Activated CD4-positive, alpha-beta T cell treated with anti-CD3 and anti-CD28 coated beads for 36 hours (primary cell): ENCODE measurements around the gene NUP133. TPM values are rescaled to one million over a fixed set of nuclear protein-coding genes. Genes with fewer than 3 reads are reported as not detected.

Experiments used
- ATAC-seq: fragments of 200-7000 bp; cut with Tn5 transposase; one replicate; pipeline ENCODE4 v1.10.0; 2021; ENCODE audit warnings: mild to moderate bottlenecking, moderate library complexity
- CTCF ChIA-PET: fragments of 350-600 bp; sonication (Branson Sonifier 250); formaldehyde crosslinking; loops from one replicate; lab custom pipeline; 2021; ENCODE audit warnings: antibody characterized with exemption; lab: Charles Lee
- POLR2A ChIA-PET: fragments of 350-600 bp; sonication (Branson Sonifier 250); formaldehyde crosslinking; loops from one replicate; lab custom pipeline; 2021; ENCODE audit warnings: antibody characterized with exemption, inconsistent platforms; lab: Charles Lee
- DNase-seq: peaks from one replicate; pipeline ENCODE4 v3.0.0-alpha.2; 2020
- H3K27ac Mint-ChIP-seq: one replicate; pipeline ENCODE4 v1.8.0; 2021; ENCODE audit warnings: mixed read lengths
- H3K27me3 Mint-ChIP-seq: one replicate; pipeline ENCODE4 v1.8.0; 2021; ENCODE audit warnings: mixed read lengths
- H3K36me3 Mint-ChIP-seq: one replicate; pipeline ENCODE4 v1.8.0; 2021; ENCODE audit warnings: low read depth, mixed read lengths
- H3K4me1 Mint-ChIP-seq: one replicate; pipeline ENCODE4 v1.8.0; 2021; ENCODE audit warnings: mixed read lengths
- H3K4me3 Mint-ChIP-seq: one replicate; pipeline ENCODE4 v1.8.0; 2021; ENCODE audit warnings: mild to moderate bottlenecking, moderate library complexity, mixed read lengths
- H3K9me3 Mint-ChIP-seq: one replicate; pipeline ENCODE4 v1.8.0; 2021; ENCODE audit warnings: low read depth, mixed read lengths
- intact Hi-C, 2 experiments: fragments of 100-400 bp; cut with DNase I in 1 of 2; cut with micrococcal nuclease in 1 of 2; formaldehyde crosslinking; loops; one replicate each; pipeline versions ENCODE4 v1.14.2 to v1.15.1; 2022 to 2024; cut with DNase I, micrococcal nuclease
- total RNA-seq, 2 experiments: library from RNA; stranded (reverse); gene quantifications; one replicate each; pipeline ENCODE4 v1.2.3, GENCODE V29; 2021

The NUP133 gene
- 10 to 100 TPM; 53.5 to 57.5 TPM for total RNA-seq

GRCh38 chr1:229507951-229508822 is at the start of gene NUP133:
TSS of gene NUP133 (minus strand) at chr1:229508341. CDS start at chr1:229508249, 92 bp downstream.
- peaks cover 7% of the 10 kb centered on the region for H3K36me3 Mint-ChIP-seq
- ChIA-PET CTCF (interaction anchor here (0.6 to 2.1 kb wide), 5 partner anchors 12 to 254 kb away, joined by 3 to 8 read pairs (median 3); no protein-coding TSS in a partner anchor), POLR2A (interaction anchor here (0.7 to 2.2 kb wide), 6 partner anchors 10 to 1043 kb away, joined by 3 to 7 read pairs (median 4); partner anchors contain the start of gene ABCB10)
- peak within 1 kb of the TSS; percentile 92 for H3K27ac Mint-ChIP-seq
- intact Hi-C loops, result loop anchor here (1.0 to 10.0 kb wide), 10 partner anchors 50 to 1469 kb away; partner anchors contain the start of genes ABCB10 (in 2 of the 2), TAF5L (in 2 of the 2), URB2 (in 2 of the 2) and ARV1 (in 1 of the 2)
- ATAC-seq (peak; percentile 95), DNase-seq (peak; percentile 100)
- peak within 1 kb of the TSS; percentile 95 for H3K4me3 Mint-ChIP-seq
- H3K9me3 Mint-ChIP-seq, result no peaks in the 10 kb centered on the region
- H3K27me3 Mint-ChIP-seq, result no peaks in the 10 kb centered on the region
- H3K4me1 Mint-ChIP-seq, result peaks cover 24% of the 10 kb centered on the region

GRCh38 chr1:229557200-229557850 is 49.2 kb upstream of the NUP133 start:
- DNase-seq (peak; percentile 23), ATAC-seq (no peak)
- Mint-ChIP-seq H3K4me1 (peaks cover 41% of the 10 kb centered on the region), H3K27me3 (no peaks in the 10 kb centered on the region), H3K36me3 (no peaks in the 10 kb centered on the region), H3K9me3 (no peaks in the 10 kb centered on the region), H3K27ac (peak overlapping the region; percentile 89), H3K4me3 (peak overlapping the region; percentile 86)
- POLR2A ChIA-PET, result interaction anchor here (0.6 to 2.2 kb wide), 2 partner anchors 49 to 746 kb away, joined by 3 to 7 read pairs; partner anchors contain the start of gene NUP133
- CTCF ChIA-PET, result interaction anchor here (1.2 to 1.6 kb wide), 4 partner anchors 12 to 54 kb away, joined by 3 to 4 read pairs (median 4); no protein-coding TSS in a partner anchor
- intact Hi-C loops, result loop anchor here (5.0 kb wide), 3 partner anchors 50 to 755 kb away; no protein-coding TSS in a partner anchor

- no peaks in the 10 kb centered on the region for H3K36me3 Mint-ChIP-seq
- CTCF ChIA-PET, result no interaction called here
- intact Hi-C loops, result loop anchor here (5.0 kb wide), 3 partner anchors 52 to 757 kb away; no protein-coding TSS in a partner anchor
- no peaks in the 10 kb centered on the region for H3K9me3 Mint-ChIP-seq
- no peak for DNase-seq
- H3K4me3 Mint-ChIP-seq, result no peak overlapping the region
- POLR2A ChIA-PET, result interaction anchor here (0.5 kb wide), 1 partner anchor 216 kb away, joined by 6 read pairs; no protein-coding TSS in a partner anchor
- no peak for ATAC-seq
- peaks cover 46% of the 10 kb centered on the region for H3K4me1 Mint-ChIP-seq
- no peaks in the 10 kb centered on the region for H3K27me3 Mint-ChIP-seq
- no peak overlapping the region for H3K27ac Mint-ChIP-seq
Observed at GRCh38 chr1:229554886-229555621, 46.9 kb upstream of the NUP133 start.

DNA sequence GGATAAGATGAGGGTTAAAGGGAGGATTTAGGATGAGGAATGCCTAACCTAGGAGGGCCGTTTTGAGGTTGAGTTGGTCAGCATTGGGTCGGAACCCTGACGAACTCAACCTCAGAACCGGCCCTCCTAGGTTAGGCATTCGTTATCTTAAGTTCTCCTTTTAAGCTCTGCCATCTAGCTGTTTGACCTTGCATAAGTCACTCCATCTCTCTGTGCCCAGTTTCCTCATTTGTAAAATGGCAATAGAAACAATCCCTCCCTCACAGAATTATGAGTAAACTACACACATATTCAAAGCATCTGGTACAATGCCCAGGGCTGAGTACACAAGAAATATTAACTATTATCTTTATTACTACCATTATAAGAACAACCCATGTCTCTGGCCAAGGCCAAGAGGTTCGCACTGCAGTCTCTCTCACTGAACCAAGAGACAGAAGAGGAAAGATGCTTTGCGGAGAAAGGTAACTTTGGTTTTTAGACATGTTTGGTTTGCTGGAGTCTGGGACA is 45.5 kb upstream of the NUP133 start:
- no peak overlapping the region for H3K27ac Mint-ChIP-seq
- no peaks in the 10 kb centered on the region for H3K9me3 Mint-ChIP-seq
- CTCF ChIA-PET, result no interaction called here
- peaks cover 3% of the 10 kb centered on the region for H3K36me3 Mint-ChIP-seq
- no peaks in the 10 kb centered on the region for H3K27me3 Mint-ChIP-seq
- intact Hi-C loops, result no loop called here
- POLR2A ChIA-PET, result no interaction called here
- ATAC-seq (no peak), DNase-seq (no peak)
- H3K4me3 Mint-ChIP-seq, result no peak overlapping the region
- H3K4me1 Mint-ChIP-seq, result peaks cover 43% of the 10 kb centered on the region

- POLR2A ChIA-PET, result no interaction called here
- Mint-ChIP-seq H3K4me3 (no peak overlapping the region), H3K27ac (peak overlapping the region; percentile 6)
Observed at GRCh38 chr1:229552732-229553131, 44.6 kb upstream of the NUP133 start.

DNA sequence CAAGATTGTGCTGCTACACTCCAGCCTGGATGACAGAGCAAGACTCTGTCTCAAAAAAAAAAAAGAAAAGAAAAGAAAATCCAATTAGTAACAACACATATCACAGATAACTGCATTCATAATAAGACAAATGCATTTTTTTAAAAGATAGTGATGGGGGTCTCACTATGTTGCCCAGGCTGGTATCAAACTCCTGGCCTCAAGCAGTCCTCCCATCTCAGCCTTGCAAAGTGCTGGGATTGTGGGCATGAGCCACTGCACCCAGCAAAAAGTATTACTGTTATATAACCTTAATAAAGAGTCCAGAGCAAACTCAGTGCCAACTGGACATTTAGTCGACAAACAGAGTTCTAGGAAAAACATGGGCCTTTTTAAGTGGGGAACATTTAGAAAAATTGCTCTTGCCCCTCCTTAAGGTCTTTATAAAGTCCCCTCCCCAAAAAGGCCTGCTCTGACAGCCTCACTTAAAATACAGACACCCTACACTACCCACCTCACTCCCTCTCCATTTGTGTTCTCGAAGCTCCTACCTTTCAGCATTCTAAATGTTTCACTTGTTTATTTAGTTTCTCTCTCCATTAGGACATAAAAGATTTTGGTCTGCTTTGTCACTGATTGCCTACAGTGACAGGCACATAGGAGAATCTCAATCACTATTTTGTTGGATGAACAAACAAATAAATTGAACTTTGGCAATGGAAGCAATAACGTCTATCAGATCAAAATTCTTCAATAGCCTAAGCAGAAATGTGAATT is 42.8 kb upstream of the NUP133 start:
- ChIA-PET CTCF (interaction anchor here (0.8 to 1.0 kb wide), 2 partner anchors 24 to 33 kb away, joined by 3 read pairs; no protein-coding TSS in a partner anchor), POLR2A (no interaction called here)
- no peak overlapping the region for H3K27ac Mint-ChIP-seq
- peaks cover 28% of the 10 kb centered on the region for H3K4me1 Mint-ChIP-seq
- peaks cover 12% of the 10 kb centered on the region for H3K36me3 Mint-ChIP-seq
- no peaks in the 10 kb centered on the region for H3K9me3 Mint-ChIP-seq
- intact Hi-C loops, result no loop called here
- no peaks in the 10 kb centered on the region for H3K27me3 Mint-ChIP-seq
- no peak for ATAC-seq
- DNase-seq, result no peak
- no peak overlapping the region for H3K4me3 Mint-ChIP-seq

More at GRCh38 chr1:229552732-229553131, 44.6 kb upstream of the NUP133 start:
- intact Hi-C loops, result no loop called here
- DNase-seq (no peak), ATAC-seq (no peak)
- CTCF ChIA-PET, result no interaction called here
- no peaks in the 10 kb centered on the region for H3K9me3 Mint-ChIP-seq
- H3K4me1 Mint-ChIP-seq, result peaks cover 43% of the 10 kb centered on the region
- no peaks in the 10 kb centered on the region for H3K27me3 Mint-ChIP-seq
- H3K36me3 Mint-ChIP-seq, result peaks cover 6% of the 10 kb centered on the region

DNA sequence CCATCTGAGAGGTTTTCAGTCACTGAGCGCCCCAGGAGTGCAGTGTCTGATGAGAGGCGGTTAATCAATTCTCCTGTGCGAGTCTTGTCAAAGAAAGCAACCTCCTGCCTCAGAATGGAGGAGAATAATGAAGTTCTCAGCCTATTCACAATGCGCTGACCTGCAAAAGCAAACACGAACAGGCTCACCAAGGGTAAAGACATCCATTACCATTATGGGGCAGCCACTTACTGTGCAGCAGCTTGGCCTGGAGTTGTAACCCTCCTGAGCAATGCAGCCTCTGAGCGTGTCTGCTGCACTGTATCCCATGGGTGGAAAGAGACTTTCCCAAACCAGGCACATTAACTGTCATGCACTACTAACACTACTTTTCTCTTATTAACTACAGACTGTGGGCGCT is 39.4 kb upstream of the NUP133 start:
- Mint-ChIP-seq H3K9me3 (no peaks in the 10 kb centered on the region), H3K36me3 (peaks cover 38% of the 10 kb centered on the region), H3K27ac (no peak overlapping the region), H3K4me1 (peaks cover 32% of the 10 kb centered on the region), H3K27me3 (no peaks in the 10 kb centered on the region), H3K4me3 (no peak overlapping the region)
- CTCF ChIA-PET, result interaction anchor here (0.6 to 1.0 kb wide), 2 partner anchors 11 to 576 kb away, joined by 3 to 5 read pairs; no protein-coding TSS in a partner anchor
- intact Hi-C loops, result no loop called here
- POLR2A ChIA-PET, result no interaction called here
- DNase-seq (no peak), ATAC-seq (no peak)

DNA sequence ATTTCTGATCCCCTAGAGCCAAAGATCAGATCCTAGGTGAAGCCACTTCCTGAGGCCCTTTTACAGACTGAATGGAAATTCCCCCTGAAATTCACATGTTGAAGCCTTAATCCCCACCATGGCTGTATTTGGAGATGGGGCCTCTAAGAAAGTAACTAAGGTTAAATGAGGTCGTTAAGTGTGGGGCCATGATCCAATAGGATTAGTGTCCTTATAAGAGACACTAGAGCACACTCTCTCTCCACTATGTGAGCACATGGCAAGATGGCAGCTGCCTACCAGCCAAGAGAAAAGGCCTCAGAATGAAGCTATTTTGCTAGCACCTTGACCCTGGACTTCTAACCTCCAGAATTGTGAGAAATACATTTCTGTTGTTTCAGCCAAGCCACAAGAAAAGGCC is 36.4 kb upstream of the NUP133 start:
- H3K4me3 Mint-ChIP-seq, result no peak overlapping the region
- H3K27me3 Mint-ChIP-seq, result no peaks in the 10 kb centered on the region
- peak overlapping the region; percentile 10 for H3K27ac Mint-ChIP-seq
- DNase-seq (no peak), ATAC-seq (no peak)
- peaks cover 55% of the 10 kb centered on the region for H3K36me3 Mint-ChIP-seq
- no peaks in the 10 kb centered on the region for H3K9me3 Mint-ChIP-seq
- POLR2A ChIA-PET, result no interaction called here
- CTCF ChIA-PET, result interaction anchor here (0.7 kb wide), 1 partner anchor 18 kb away, joined by 3 read pairs; no protein-coding TSS in a partner anchor
- peaks cover 35% of the 10 kb centered on the region for H3K4me1 Mint-ChIP-seq
- intact Hi-C loops, result no loop called here

GRCh38 chr1:229539863-229540506 is 31.8 kb upstream of the NUP133 start:
- intact Hi-C loops, result no loop called here
- ChIA-PET POLR2A (interaction anchor here (1.3 kb wide), 1 partner anchor 260 kb away, joined by 3 read pairs; no protein-coding TSS in a partner anchor), CTCF (no interaction called here)
- Mint-ChIP-seq H3K36me3 (peaks cover 61% of the 10 kb centered on the region), H3K9me3 (no peaks in the 10 kb centered on the region), H3K27me3 (no peaks in the 10 kb centered on the region), H3K4me3 (no peak overlapping the region), H3K4me1 (peaks cover 30% of the 10 kb centered on the region), H3K27ac (no peak overlapping the region)
- ATAC-seq (no peak), DNase-seq (no peak)

GRCh38 chr1:229538945-229539344 is 30.8 kb upstream of the NUP133 start:
- H3K4me3 Mint-ChIP-seq, result no peak overlapping the region
- POLR2A ChIA-PET, result no interaction called here

More at GRCh38 chr1:229538945-229539344, 30.8 kb upstream of the NUP133 start:
- Mint-ChIP-seq H3K27ac (no peak overlapping the region), H3K9me3 (no peaks in the 10 kb centered on the region), H3K36me3 (peaks cover 54% of the 10 kb centered on the region), H3K4me1 (peaks cover 23% of the 10 kb centered on the region), H3K27me3 (no peaks in the 10 kb centered on the region)
- DNase-seq, result no peak
- CTCF ChIA-PET, result no interaction called here
- ATAC-seq, result no peak
- intact Hi-C loops, result no loop called here
